ENCODE data around the gene HYPK.
A peak's percentile ranks its signal among the peaks of the same experiment; 100 is the strongest.

DNA sequence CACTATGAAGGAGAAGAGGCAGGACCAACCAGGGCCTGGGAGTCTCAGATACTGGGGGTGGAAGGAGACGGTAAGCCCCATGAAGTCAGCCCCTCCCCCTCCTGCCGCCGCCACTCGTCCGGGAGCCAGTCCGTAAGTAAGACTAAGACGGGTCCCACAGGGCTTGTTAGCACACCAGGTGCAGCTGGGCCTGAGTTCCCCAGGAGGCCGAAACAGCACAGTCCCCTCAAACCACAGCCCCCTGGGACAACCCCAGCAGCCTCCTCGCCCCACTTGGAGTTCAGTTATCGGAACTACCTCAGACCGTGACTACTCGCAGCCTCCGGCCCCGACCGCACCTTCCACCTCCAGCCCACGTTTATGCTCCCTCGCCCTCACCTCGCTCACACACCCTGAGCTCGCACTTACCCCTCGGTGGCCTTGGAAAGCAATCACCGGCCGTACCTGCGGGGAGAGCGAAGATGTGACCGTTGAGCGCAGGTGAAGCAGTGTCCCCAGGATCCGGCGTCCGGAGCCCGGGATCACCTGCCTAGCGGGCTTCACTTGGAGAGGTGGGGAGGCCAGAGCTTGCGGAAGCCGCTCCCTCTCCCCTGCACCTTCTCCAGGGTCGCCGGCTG is 24.2 kb upstream of the HYPK start:
- TF ChIP-seq POLR2AphosphoS5 (IDR thresholded peaks at IDR 0.05), result peak; percentile 3
- TF ChIP-seq, protein P1, sequence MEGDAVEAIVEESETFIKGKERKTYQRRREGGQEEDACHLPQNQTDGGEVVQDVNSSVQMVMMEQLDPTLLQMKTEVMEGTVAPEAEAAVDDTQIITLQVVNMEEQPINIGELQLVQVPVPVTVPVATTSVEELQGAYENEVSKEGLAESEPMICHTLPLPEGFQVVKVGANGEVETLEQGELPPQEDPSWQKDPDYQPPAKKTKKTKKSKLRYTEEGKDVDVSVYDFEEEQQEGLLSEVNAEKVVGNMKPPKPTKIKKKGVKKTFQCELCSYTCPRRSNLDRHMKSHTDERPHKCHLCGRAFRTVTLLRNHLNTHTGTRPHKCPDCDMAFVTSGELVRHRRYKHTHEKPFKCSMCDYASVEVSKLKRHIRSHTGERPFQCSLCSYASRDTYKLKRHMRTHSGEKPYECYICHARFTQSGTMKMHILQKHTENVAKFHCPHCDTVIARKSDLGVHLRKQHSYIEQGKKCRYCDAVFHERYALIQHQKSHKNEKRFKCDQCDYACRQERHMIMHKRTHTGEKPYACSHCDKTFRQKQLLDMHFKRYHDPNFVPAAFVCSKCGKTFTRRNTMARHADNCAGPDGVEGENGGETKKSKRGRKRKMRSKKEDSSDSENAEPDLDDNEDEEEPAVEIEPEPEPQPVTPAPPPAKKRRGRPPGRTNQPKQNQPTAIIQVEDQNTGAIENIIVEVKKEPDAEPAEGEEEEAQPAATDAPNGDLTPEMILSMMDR (IDR thresholded peaks at IDR 0.05; ENCODE audit: poor library complexity, severe bottlenecking), result no peak
- no peak for TF ChIP-seq SMC3 (conservative IDR thresholded peaks at IDR 0.05; ENCODE audit: poor library complexity)
- TF ChIP-seq REST (IDR thresholded peaks at IDR 0.05; ENCODE audit: borderline replicate concordance), result no peak

Data from neural cell (in vitro differentiated cells).